ENCODE results near the gene KPTN.

The KPTN gene

DNA sequence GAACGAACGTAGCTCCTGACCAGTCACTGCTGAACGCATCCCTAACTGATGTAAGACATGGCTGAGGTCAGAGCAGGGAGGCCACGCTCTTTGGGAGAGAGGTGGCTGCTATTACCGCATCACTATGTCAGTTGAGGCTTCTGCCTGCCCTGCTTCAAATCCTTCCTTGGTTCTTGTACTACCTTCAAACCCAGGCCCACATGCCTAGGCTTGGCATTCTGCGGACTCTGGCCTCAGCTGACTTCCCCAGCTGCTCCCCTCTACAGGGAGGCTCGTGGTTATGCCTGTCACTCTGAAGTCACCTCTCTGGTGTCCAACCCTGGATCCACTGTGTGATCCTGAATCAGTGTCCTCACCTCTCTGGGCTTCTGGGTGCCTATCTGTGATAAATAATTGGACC is 49.9 kb downstream of the KPTN start:
- no peak for DNase-seq

DNA sequence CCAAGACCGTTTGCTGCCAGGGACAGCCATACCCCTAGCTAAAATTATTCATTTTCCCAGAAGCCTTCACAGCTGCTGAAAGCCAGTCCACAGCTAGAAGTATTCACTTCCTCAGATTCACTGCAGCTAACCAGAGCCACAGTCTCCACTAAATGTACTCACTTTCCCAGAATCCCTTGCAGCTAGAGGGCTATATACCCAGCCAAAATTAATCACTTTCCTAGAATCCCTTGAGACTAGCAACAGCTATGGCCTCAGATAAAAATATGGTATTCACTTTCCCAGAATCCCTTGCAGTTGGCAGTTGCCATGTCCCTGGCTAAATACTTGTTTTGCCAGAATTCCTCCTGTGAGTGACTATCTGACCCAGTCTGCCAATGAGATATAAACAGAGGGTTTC is 50.9 kb downstream of the KPTN start:
- DNase-seq: no peak

DNA sequence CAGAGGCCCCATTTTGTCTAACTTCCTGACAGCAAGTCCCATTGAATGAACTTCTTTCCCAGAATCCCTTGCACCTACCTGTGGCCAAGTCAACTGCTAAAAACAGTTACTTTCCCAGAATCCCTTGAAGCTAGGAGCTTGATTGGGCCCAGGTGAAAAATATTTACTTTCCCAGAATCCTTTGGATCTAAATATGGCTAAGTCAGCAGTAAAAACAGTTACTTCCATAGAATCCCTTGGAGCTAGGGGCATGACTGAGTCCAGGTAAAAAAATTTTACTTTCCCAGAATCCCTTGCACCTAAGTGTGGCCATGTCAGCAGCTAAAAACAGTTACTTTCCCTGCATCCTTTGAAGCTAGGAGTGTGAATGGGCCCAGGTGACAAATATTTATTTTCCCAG is 51.5 kb downstream of the KPTN start:
- DNase-seq: no peak

DNA sequence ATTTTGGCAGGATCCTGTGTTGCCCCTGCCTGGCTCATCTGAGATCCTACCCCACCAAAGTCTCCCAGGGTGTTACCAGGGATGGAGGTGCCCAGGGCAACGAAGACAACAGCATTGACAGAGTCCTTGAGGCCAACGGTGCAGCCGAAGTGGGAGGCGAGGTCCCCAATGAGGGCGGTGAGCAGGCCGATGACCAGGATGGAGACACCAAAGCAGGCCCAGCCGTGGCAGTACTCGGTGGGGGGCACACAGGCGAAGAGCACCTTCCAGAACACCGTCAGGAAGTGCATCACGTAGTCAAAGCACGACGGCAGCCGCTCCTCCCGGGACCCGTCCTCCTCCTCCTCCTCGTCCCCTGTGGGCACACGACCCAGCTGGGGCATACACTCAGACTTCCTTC is 51.9 kb downstream of the KPTN start:
- DNase-seq: no peak

DNA sequence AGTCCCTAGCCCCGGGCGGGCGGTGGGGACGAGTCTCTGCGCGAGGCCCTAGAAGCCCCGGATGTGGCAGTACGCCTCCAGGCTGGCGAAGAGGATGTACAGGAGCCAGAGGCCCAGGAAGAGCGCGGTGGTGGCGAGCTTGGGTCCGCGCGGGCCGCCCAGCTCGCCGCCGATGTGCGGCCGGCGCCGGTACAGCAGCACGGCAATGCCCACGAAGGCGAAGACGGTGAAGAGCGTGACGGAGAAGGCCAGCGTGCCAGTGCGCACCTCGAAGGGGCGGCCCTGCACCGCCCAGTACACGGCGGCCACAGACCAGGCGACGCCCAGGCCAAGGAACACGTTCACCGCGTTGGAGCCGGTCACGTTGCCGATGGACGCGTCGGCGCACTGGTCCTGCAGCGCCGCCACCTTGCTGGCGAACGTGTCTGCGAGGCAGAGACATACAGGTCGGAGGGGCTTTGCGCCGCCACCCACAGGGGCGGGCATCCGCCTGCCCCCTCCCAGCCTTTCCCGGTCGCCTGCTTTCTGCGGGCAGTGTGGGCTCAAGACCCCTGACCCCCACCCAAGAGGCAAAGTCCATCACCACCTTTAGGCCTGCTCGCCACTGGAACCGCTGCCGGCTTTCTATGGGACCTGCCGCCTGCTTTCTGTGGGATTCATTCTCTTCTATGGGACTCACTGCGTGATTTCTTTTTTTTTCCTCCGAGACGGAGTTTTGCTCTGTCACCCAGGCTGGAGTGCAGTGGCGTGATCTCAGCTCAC is 53.8 kb downstream of the KPTN start:
- peak; percentile 68 for DNase-seq

DNA sequence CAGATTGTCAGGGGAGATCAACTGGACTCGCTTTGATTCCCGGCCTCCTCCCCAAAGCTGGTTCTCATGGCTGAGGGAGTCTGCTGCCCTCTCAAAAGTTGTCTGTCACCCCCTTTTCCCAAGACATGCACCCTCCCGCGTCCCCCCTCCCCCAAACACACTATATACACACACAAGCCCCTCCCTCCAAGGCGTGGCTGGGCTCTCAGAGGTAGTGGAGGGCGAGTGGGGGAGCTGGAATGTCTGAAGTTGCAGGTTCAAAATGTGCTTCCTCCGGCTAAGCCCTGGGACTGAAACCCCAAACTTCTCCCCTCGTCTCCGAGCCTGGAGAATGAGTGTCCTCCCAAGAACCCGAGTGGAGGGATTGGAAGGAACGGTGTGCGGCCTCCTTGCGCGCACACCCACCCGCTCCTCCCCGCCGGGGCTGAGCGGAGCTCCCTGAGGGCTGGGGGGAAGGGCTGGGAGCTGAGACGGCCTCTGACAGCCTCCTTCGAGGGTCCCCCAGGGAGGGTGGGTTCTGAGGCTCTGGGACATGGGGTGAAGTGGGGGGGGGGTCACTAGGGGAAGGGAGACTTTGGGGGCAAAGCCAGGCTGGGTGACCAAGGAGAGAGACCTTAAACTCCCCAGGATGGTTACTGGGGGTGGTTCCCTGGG is 54.8 kb downstream of the KPTN start:
- no peak for DNase-seq

DNA sequence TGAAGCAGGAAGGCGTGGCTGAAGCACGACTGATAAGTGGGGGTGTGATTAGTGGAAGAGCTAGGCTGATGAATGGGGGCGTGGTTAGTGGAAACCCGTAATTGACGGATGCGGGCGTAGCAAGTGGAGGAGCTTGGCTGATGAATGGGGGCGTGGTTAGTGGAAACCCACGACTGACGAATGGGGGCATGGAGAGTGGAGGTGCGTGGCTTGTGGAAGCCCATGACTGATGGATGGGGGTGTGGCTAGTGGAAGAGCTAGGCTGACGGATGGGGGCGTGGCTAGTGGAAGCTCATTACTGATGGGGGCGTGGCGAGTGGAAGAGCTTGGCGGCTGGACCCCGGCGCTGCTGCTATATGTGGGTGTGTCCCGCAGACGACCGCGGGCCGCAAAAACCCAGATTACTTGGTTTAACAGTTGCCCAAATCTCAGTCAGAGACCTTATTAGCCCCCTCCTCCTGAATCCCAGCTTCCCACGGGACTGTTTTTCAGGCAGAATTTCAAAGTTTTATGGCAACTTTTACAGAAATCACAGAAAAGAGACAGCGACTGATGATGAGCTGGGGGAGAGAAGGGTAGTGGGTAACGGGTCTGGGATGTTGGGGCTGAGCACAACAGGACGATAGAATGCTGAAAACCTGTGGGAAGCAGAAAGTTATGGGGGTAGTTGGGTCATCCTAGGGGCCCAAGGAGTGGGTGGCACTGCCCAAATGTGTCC is 55.7 kb downstream of the KPTN start:
- peak; percentile 72 for DNase-seq

DNA sequence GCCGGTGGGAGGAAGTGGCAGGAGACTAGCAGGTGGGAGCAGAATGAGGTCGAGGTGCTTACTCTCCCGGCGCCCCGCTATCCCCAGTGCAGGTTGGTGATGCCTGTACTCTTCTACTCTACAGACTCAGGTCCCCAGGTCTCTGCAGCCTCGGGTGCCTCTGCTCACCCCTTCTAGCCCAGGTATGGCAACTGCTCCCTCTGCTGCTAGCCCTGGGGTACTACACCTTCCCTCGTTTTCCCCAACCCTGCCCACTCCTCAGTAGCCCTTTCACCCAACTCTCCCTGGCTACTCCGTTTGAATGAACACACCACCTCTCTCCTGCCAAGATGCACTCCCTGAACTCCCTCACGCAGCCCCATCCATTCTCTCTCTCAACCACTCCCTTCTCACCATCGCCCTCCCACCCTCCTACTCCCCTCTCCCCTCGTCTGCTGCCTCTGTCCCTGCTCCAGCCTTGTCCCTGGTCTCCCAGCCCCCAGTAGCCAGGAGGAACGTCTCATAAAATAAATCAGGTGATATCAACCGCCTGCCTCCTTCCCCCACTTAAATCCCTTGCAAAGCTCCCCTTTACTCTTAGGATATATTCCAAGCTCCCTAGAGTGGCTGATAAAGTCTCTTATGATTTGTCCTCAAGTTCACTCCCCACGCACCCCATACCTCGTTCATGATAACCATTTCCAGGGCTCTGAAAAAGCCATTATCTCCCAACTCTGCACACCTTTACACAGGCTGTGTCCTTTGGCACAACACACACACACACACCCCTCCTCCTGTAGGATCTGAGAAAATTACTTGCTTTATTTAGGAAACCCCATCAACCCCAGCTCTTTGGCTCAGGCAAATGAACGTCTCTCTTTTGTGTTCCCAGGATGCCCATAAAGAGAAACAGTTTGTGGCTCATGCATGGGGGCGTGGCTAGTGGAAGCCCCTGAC is 56.5 kb downstream of the KPTN start:
- DNase-seq: peak; percentile 71
